WERI-Rb-1 (cell line): Measurements from ENCODE around the gene IL17REL.

ENCODE experiments used
- DNase-seq: peaks from one replicate; pipeline ENCODE4 v3.0.0-alpha.2; 2020
- H3K27ac ChIP-seq: fragments of 250-450 bp; sonication (Bioruptor Pico); 2 replicates; pipeline ENCODE4 v1.5.1; 2020; ENCODE audit warnings: mild to moderate bottlenecking, moderate library complexity
- H3K27me3 ChIP-seq: fragments of 250-450 bp; sonication (Bioruptor Pico); 2 replicates; pipeline ENCODE4 v1.5.1; 2021; ENCODE audit warnings: mild to moderate bottlenecking, low read depth, moderate library complexity; ENCODE audit not compliant: insufficient read depth, severe bottlenecking
- H3K36me3 ChIP-seq: fragments of 250-450 bp; sonication (Bioruptor Pico); 2 replicates; pipeline ENCODE4 v1.5.1; 2020; ENCODE audit warnings: mild to moderate bottlenecking, moderate library complexity
- H3K4me3 ChIP-seq: 2 replicates; pipeline ENCODE4 v1.5.1; 2011; ENCODE audit warnings: low read depth, mild to moderate bottlenecking, control low read depth, low read length
- H3K9me3 ChIP-seq: fragments of 250-450 bp; sonication (Bioruptor Pico); 2 replicates; pipeline ENCODE4 v1.5.1; 2021; ENCODE audit warnings: mild to moderate bottlenecking, moderate library complexity; ENCODE audit not compliant: severe bottlenecking
- TF ChIP-seq, protein P1 (sequence below): IDR thresholded peaks from 2 replicates; pipeline ENCODE4 v1.5.1; 2011; ENCODE audit warnings: low read depth, mild to moderate bottlenecking, control low read depth, inconsistent platforms, low read length

Gene IL17REL

DNA sequence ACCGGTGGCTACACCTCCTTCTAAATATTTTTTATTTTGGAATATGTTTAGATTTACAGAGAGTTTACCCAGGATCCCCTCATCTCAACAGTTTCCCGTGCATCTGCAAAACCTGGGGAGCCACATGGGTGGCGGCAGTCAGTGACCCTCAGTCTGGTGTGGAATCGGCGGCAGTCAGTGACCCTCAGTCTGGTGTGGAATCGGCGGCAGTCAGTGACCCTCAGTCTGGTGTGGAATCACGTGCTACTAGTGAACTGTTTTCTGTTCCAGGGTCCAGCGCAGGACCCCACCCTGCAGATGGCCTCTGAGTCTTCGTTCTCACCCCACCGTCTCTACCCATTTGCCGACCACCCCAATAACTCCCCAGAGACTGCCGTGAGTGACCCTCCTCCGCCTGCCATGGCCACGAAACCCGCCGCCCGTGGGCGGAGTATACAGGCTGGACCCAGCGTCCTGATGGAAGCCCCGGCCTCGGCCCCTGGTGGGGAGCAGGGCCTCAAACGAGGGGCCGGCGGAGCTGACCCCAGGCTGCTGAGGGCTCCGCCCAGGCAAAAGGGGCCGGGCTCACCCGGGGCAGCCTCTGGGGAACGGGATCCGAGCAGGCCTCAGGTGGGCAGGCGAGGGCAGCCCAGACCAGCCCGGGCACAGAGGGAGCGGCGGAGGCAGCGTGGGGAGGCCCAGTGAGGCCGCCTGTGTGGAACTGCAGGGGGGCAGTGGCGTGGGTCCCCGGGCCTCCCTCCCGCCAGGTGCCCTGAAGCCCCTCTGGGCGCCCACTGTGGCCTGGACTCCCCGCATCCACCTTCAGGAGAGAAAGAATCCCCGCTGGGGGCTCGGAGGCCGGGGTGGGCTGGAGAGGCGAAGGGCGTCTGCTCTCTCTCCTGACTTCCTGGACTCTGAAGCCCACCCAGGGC is 2.5 kb downstream of the IL17REL start:
- DNase-seq = no peak
- Histone ChIP-seq H3K27me3 (peaks cover 11% of the 10 kb centered on the region), H3K9me3 (no peaks in the 10 kb centered on the region), H3K27ac (no peak overlapping the region), H3K4me3 (no peak overlapping the region), H3K36me3 (no peaks in the 10 kb centered on the region)
- TF ChIP-seq, protein P1, sequence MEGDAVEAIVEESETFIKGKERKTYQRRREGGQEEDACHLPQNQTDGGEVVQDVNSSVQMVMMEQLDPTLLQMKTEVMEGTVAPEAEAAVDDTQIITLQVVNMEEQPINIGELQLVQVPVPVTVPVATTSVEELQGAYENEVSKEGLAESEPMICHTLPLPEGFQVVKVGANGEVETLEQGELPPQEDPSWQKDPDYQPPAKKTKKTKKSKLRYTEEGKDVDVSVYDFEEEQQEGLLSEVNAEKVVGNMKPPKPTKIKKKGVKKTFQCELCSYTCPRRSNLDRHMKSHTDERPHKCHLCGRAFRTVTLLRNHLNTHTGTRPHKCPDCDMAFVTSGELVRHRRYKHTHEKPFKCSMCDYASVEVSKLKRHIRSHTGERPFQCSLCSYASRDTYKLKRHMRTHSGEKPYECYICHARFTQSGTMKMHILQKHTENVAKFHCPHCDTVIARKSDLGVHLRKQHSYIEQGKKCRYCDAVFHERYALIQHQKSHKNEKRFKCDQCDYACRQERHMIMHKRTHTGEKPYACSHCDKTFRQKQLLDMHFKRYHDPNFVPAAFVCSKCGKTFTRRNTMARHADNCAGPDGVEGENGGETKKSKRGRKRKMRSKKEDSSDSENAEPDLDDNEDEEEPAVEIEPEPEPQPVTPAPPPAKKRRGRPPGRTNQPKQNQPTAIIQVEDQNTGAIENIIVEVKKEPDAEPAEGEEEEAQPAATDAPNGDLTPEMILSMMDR = no peak

DNA sequence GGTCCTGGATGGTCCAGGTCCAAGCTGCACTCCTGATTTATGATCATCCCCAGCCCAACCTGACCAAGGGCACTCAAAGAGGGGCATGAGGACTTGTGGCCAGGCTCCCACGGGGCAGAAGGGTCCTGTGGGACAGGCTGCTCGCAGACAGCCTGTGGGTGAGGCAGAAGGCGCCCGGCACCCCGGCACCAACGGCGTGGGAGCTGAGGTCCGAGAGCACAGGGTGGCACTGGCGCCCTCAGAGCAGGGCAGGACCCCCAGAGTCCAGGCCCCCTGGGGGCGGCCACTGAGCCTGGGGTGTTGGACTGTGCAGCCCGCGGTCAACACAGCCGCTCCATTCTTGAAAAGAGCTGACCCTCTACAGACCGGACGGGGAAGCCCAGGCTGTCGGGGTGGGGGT is 3.3 kb downstream of the IL17REL start:
- no peaks in the 10 kb centered on the region for H3K9me3 ChIP-seq
- no peak overlapping the region for H3K4me3 ChIP-seq
- H3K27me3 ChIP-seq = peaks cover 3% of the 10 kb centered on the region
- TF ChIP-seq, protein P1 = no peak
- no peak for DNase-seq
- no peaks in the 10 kb centered on the region for H3K36me3 ChIP-seq
- H3K27ac ChIP-seq = no peak overlapping the region

DNA sequence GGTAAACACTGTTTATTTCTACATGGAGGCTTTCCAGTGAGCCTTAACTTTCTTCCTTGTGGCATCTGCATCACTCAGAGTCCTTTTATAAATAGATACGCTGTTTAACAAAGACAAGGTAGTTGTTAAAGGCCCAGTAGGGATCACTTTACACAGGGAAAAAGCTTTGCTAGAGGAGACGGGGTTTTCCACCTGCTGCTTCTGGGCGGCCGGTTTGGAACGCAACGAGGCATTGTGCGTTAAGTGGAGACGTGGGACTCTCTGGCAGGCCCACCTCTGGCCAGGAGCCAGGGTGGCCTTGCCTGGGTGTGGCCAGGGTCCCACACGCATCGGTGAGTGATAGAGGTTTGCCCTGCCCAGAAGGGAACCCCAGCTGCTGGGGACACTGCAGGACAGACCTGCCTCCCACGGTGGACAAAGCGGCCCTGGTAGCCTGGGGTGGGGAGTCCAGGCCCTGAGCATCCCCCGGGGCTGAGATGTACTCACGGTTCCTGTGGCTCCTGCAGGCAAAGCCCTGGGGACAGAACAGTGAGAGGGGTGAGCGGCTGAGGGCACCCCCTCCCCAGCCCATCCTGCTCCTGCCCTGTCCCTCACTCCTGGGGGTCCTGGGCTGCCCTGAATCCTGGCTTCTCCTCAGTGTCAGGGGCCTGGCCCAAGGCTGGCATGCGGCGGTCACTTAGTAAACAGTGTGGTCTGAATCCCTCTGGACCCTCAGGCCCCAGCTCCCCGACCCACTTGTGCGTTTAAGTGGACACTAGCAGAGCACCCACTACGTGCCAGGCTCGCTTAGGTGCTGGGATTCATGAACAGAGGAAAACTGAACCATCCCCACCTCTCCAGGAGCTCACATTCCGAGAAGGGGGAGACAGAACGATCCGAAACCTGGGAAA is 4.2 kb downstream of the IL17REL start:
- Histone ChIP-seq H3K4me3 (no peak overlapping the region), H3K27ac (no peak overlapping the region), H3K9me3 (no peaks in the 10 kb centered on the region), H3K36me3 (no peaks in the 10 kb centered on the region), H3K27me3 (no peaks in the 10 kb centered on the region)
- TF ChIP-seq, protein P1 = no peak
- no peak for DNase-seq

DNA sequence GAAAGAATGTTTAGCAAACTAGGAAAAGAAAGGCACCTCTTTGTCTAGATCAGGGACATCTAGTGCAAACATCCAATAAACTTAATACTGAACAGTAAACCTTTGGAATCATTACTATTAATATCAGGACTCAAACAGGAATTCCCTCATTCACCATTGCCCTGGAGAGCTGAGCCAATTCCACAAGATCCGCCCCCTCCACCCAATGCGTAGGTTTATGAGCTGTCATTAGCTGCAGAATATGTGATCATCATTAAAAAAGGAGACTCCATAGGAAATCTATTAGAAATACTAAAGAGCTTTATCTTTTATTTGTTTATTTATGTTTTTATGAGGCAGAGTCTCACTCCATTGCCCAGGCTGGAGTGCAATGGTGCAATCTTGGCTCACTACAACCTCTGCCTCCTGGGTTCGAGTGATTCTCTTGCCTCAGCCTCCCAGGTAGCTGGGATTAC is 5.5 kb downstream of the IL17REL start:
- DNase-seq = no peak
- no peaks in the 10 kb centered on the region for H3K27me3 ChIP-seq
- H3K27ac ChIP-seq = no peak overlapping the region
- TF ChIP-seq, protein P1 = no peak
- no peaks in the 10 kb centered on the region for H3K36me3 ChIP-seq
- no peak overlapping the region for H3K4me3 ChIP-seq
- no peaks in the 10 kb centered on the region for H3K9me3 ChIP-seq

- H3K27ac ChIP-seq = no peak overlapping the region
- no peak overlapping the region for H3K4me3 ChIP-seq
- no peaks in the 10 kb centered on the region for H3K36me3 ChIP-seq
- no peaks in the 10 kb centered on the region for H3K27me3 ChIP-seq
- H3K9me3 ChIP-seq = no peaks in the 10 kb centered on the region
- TF ChIP-seq, protein P1 = no peak
- DNase-seq = no peak
Measured at GRCh38 chr22:50004918-50005317, 7.6 kb downstream of the IL17REL start.
